Measurements from ENCODE around the gene CHIC2. TPM values are rescaled to one million over a fixed set of nuclear protein-coding genes. Genes with fewer than 3 reads are reported as not detected.
"Not testable (repeated sequence)": the region's sequence is repeated elsewhere in the genome, so short reads cannot be mapped to it uniquely, and the experiment has no call there.

The CHIC2 gene
- total RNA-seq = 10 to 100 TPM; 14.7 to 17.7 TPM

GRCh38 chr4:54064317-54065111 lies at the start of gene CHIC2:
CHIC2 (minus strand) TSS chr4:54064605; CDS start chr4:54064300, 305 bp downstream.
- H3K4me1 Mint-ChIP-seq = peaks cover 41% of the 10 kb centered on the region
- ChIA-PET POLR2A (no interaction called here), CTCF (interaction anchor here (0.9 kb wide), 1 partner anchor 156 kb away, joined by 3 read pairs; no protein-coding TSS in a partner anchor)
- peak within 1 kb of the TSS; percentile 94 for H3K27ac Mint-ChIP-seq
- peaks cover 20% of the 10 kb centered on the region for H3K36me3 Mint-ChIP-seq (ENCODE audit: low read depth)
- no peaks in the 10 kb centered on the region for H3K27me3 Mint-ChIP-seq
- peak within 1 kb of the TSS; percentile 94 for H3K4me3 Mint-ChIP-seq
- ATAC-seq = peak; percentile 84
- H3K9me3 Mint-ChIP-seq (ENCODE audit: low read depth) = peaks cover 4% of the 10 kb centered on the region
- intact Hi-C loops (cut with DNase I, micrococcal nuclease) = loop anchor here (1.0 to 10.0 kb wide), 11 partner anchors 26 to 1880 kb away; partner anchors contain the start of genes FIP1L1 (in 2 of the 2), CEP135 (in 1 of the 2), CLOCK (in 1 of the 2) and EXOC1 (in 1 of the 2)
- peak; percentile 98 for DNase-seq

- POLR2A ChIA-PET = not testable (repeated sequence)
Observed at GRCh38 chr4:54113206-54113605, 48.8 kb upstream of the CHIC2 start.

GRCh38 chr4:54110019-54110416 lies 45.6 kb upstream of the CHIC2 start:
- Mint-ChIP-seq H3K4me3 (no peak overlapping the region), H3K9me3 (ENCODE audit: low read depth) (no peaks in the 10 kb centered on the region), H3K36me3 (ENCODE audit: low read depth) (no peaks in the 10 kb centered on the region), H3K27me3 (peaks cover 65% of the 10 kb centered on the region), H3K4me1 (peaks cover 17% of the 10 kb centered on the region), H3K27ac (no peak overlapping the region)
- intact Hi-C loops (cut with DNase I, micrococcal nuclease) = no loop called here
- POLR2A ChIA-PET = no interaction called here
- CTCF ChIA-PET = interaction anchor here (0.5 to 1.3 kb wide), 2 partner anchors 9 to 1205 kb away, joined by 3 to 5 read pairs; no protein-coding TSS in a partner anchor
- ATAC-seq (no peak), DNase-seq (no peak)

More at GRCh38 chr4:54113206-54113605, 48.8 kb upstream of the CHIC2 start:
- H3K4me3 Mint-ChIP-seq; H3K9me3 Mint-ChIP-seq (ENCODE audit: low read depth); H3K27ac Mint-ChIP-seq; DNase-seq; H3K36me3 Mint-ChIP-seq (ENCODE audit: low read depth); intact Hi-C loops (cut with DNase I, micrococcal nuclease); ATAC-seq: not testable (repeated sequence)
- Mint-ChIP-seq H3K27me3 (peaks cover 51% of the 10 kb centered on the region), H3K4me1 (peaks cover 13% of the 10 kb centered on the region)
- CTCF ChIA-PET = interaction anchor here (0.6 to 0.7 kb wide), 2 partner anchors 105 to 1254 kb away, joined by 3 to 4 read pairs; no protein-coding TSS in a partner anchor

- CTCF ChIA-PET = interaction anchor here (0.5 to 0.8 kb wide), 3 partner anchors 119 to 1205 kb away, joined by 3 to 5 read pairs (median 4); no protein-coding TSS in a partner anchor
Observed at GRCh38 chr4:54109241-54110018, 45.0 kb upstream of the CHIC2 start.

GRCh38 chr4:54107951-54108748 lies 43.7 kb upstream of the CHIC2 start:
- DNase-seq = no peak
- H3K9me3 Mint-ChIP-seq (ENCODE audit: low read depth) = no peaks in the 10 kb centered on the region
- H3K4me1 Mint-ChIP-seq = peaks cover 31% of the 10 kb centered on the region
- peak overlapping the region; percentile 43 for H3K4me3 Mint-ChIP-seq
- no peak for ATAC-seq
- ChIA-PET CTCF (interaction anchor here (0.7 to 1.5 kb wide), 3 partner anchors 9 to 60 kb away, joined by 3 to 4 read pairs (median 4); no protein-coding TSS in a partner anchor), POLR2A (no interaction called here)
- H3K27me3 Mint-ChIP-seq = peaks cover 78% of the 10 kb centered on the region
- intact Hi-C loops (cut with DNase I, micrococcal nuclease) = no loop called here
- H3K27ac Mint-ChIP-seq = no peak overlapping the region
- H3K36me3 Mint-ChIP-seq (ENCODE audit: low read depth) = no peaks in the 10 kb centered on the region

More at GRCh38 chr4:54109241-54110018, 45.0 kb upstream of the CHIC2 start:
- H3K27me3 Mint-ChIP-seq = peaks cover 70% of the 10 kb centered on the region
- H3K36me3 Mint-ChIP-seq (ENCODE audit: low read depth) = no peaks in the 10 kb centered on the region
- POLR2A ChIA-PET = no interaction called here
- no peak for ATAC-seq
- intact Hi-C loops (cut with DNase I, micrococcal nuclease) = no loop called here
- H3K4me3 Mint-ChIP-seq = no peak overlapping the region
- H3K9me3 Mint-ChIP-seq (ENCODE audit: low read depth) = no peaks in the 10 kb centered on the region
- H3K4me1 Mint-ChIP-seq = peaks cover 22% of the 10 kb centered on the region
- DNase-seq = no peak
- H3K27ac Mint-ChIP-seq = no peak overlapping the region

- Mint-ChIP-seq H3K36me3 (ENCODE audit: low read depth) (no peaks in the 10 kb centered on the region), H3K9me3 (ENCODE audit: low read depth) (no peaks in the 10 kb centered on the region), H3K4me1 (peaks cover 47% of the 10 kb centered on the region), H3K4me3 (no peak overlapping the region), H3K27me3 (peaks cover 77% of the 10 kb centered on the region), H3K27ac (no peak overlapping the region)
- POLR2A ChIA-PET = no interaction called here
- intact Hi-C loops (cut with DNase I, micrococcal nuclease) = no loop called here
- no peak for DNase-seq
- CTCF ChIA-PET = no interaction called here
- no peak for ATAC-seq
Observed at GRCh38 chr4:54104907-54105306, 40.5 kb upstream of the CHIC2 start.

GRCh38 chr4:54103190-54103574 lies 38.8 kb upstream of the CHIC2 start:
- ChIA-PET CTCF (interaction anchor here (1.1 to 1.4 kb wide), 3 partner anchors 129 to 195 kb away, joined by 3 read pairs; no protein-coding TSS in a partner anchor), POLR2A (no interaction called here)
- DNase-seq (no peak), ATAC-seq (no peak)
- H3K9me3 Mint-ChIP-seq (ENCODE audit: low read depth) = no peaks in the 10 kb centered on the region
- peak overlapping the region; percentile 48 for H3K27ac Mint-ChIP-seq
- H3K4me1 Mint-ChIP-seq = peaks cover 47% of the 10 kb centered on the region
- intact Hi-C loops (cut with DNase I, micrococcal nuclease) = loop anchor here in 1 of 2 experiments (1.0 kb wide), 1 partner anchor 128 kb away; no protein-coding TSS in a partner anchor
- H3K36me3 Mint-ChIP-seq (ENCODE audit: low read depth) = no peaks in the 10 kb centered on the region
- no peak overlapping the region for H3K4me3 Mint-ChIP-seq
- H3K27me3 Mint-ChIP-seq = peaks cover 77% of the 10 kb centered on the region

- intact Hi-C loops (cut with DNase I, micrococcal nuclease) = loop anchor here (1.0 kb wide), 3 partner anchors 10 to 129 kb away; partner anchors contain the start of gene PDGFRA (in 1 of the 2)
- H3K4me3 Mint-ChIP-seq = no peak overlapping the region
- DNase-seq = no peak
- ChIA-PET CTCF (interaction anchor here (1.2 to 1.4 kb wide), 2 partner anchors 130 to 132 kb away, joined by 3 read pairs; no protein-coding TSS in a partner anchor), POLR2A (no interaction called here)
- H3K27me3 Mint-ChIP-seq = peaks cover 78% of the 10 kb centered on the region
- H3K27ac Mint-ChIP-seq = no peak overlapping the region
- H3K36me3 Mint-ChIP-seq (ENCODE audit: low read depth) = no peaks in the 10 kb centered on the region
- no peak for ATAC-seq
- no peaks in the 10 kb centered on the region for H3K9me3 Mint-ChIP-seq (ENCODE audit: low read depth)
- H3K4me1 Mint-ChIP-seq = peaks cover 43% of the 10 kb centered on the region
Observed at GRCh38 chr4:54102531-54103106, 38.2 kb upstream of the CHIC2 start.

- peaks cover 80% of the 10 kb centered on the region for H3K27me3 Mint-ChIP-seq
- H3K4me3 Mint-ChIP-seq = peak overlapping the region; percentile 32
- H3K9me3 Mint-ChIP-seq (ENCODE audit: low read depth) = no peaks in the 10 kb centered on the region
- no peaks in the 10 kb centered on the region for H3K36me3 Mint-ChIP-seq (ENCODE audit: low read depth)
- DNase-seq (peak; percentile 18), ATAC-seq (peak; percentile 8)
- intact Hi-C loops (cut with DNase I, micrococcal nuclease) = loop anchor here (1.0 kb wide), 2 partner anchors 9 to 128 kb away; partner anchors contain the start of gene PDGFRA (in 1 of the 2)
- POLR2A ChIA-PET = no interaction called here
- H3K4me1 Mint-ChIP-seq = peaks cover 45% of the 10 kb centered on the region
- no peak overlapping the region for H3K27ac Mint-ChIP-seq
- CTCF ChIA-PET = no interaction called here
Observed at GRCh38 chr4:54101190-54102041, 37.0 kb upstream of the CHIC2 start.
